Measurements from ENCODE around the gene ZMYND19.
"Not testable (repeated sequence)": the region's sequence is repeated elsewhere in the genome, so short reads cannot be mapped to it uniquely, and the experiment has no call there.

ZMYND19 gene

DNA sequence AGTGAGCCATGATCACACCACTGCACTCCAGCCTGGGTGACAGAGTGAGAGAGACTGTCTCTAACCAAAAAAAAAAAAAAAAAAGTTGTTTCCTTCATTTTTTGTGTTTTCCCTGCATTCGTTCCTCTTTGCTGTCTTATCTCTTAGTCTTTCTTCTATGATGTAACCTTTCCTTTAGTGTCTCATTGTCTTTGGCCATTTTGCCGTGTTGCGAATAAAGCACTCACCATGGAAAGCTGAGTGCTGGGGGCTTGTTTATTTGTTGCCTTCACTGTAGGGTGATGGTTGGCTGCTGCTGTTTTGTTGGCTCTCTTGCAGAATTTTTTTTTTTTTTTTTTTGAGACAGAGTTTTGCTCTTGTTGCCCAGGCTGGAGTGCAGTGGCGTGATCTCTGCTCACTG lies 36.2 kb upstream of the ZMYND19 start:
- H3K9me3 ChIP-seq (ENCODE audit: control insufficient read depth, insufficient read depth, low read length) = no peaks in the 10 kb centered on the region
- no peak overlapping the region for H3K4me3 ChIP-seq (ENCODE audit: low read depth, low read length)
- H3K27ac ChIP-seq (ENCODE audit: low read depth, low read length) = no peak overlapping the region
- H3K4me1 ChIP-seq (ENCODE audit: control insufficient read depth, insufficient read depth, low read length) = no peaks in the 10 kb centered on the region
- no peaks in the 10 kb centered on the region for H3K27me3 ChIP-seq (ENCODE audit: control insufficient read depth, insufficient read depth, low read length)
- no peaks in the 10 kb centered on the region for H3K36me3 ChIP-seq (ENCODE audit: control insufficient read depth, insufficient read depth, low read length)
- H3K9ac ChIP-seq (ENCODE audit: low read depth, low read length) = no peak overlapping the region

- H3K36me3 ChIP-seq (ENCODE audit: control insufficient read depth, insufficient read depth, low read length); H3K9me3 ChIP-seq (ENCODE audit: control insufficient read depth, insufficient read depth, low read length); H3K27me3 ChIP-seq (ENCODE audit: control insufficient read depth, insufficient read depth, low read length); H3K27ac ChIP-seq (ENCODE audit: low read depth, low read length); H3K4me3 ChIP-seq (ENCODE audit: low read depth, low read length); H3K9ac ChIP-seq (ENCODE audit: low read depth, low read length): not testable (repeated sequence)
- peaks cover 16% of the 10 kb centered on the region; the same call in 1 of the 2 replicates for H3K4me1 ChIP-seq (ENCODE audit: control insufficient read depth, insufficient read depth, low read length)
Measured at GRCh38 chr9:137622211-137622610, 31.9 kb upstream of the ZMYND19 start.

- Histone ChIP-seq H3K36me3 (ENCODE audit: control insufficient read depth, insufficient read depth, low read length) (peaks cover 16% of the 10 kb centered on the region), H3K4me3 (ENCODE audit: low read depth, low read length) (0 out of 2 replicates have a peak overlapping the region, but pooled peaks have one; percentile 18), H3K27ac (ENCODE audit: low read depth, low read length) (no peak overlapping the region), H3K27me3 (ENCODE audit: control insufficient read depth, insufficient read depth, low read length) (no peaks in the 10 kb centered on the region), H3K9me3 (ENCODE audit: control insufficient read depth, insufficient read depth, low read length) (no peaks in the 10 kb centered on the region), H3K9ac (ENCODE audit: low read depth, low read length) (no peak overlapping the region), H3K4me1 (ENCODE audit: control insufficient read depth, insufficient read depth, low read length) (peaks cover 16% of the 10 kb centered on the region; the same call in 1 of the 2 replicates)
Measured at GRCh38 chr9:137621131-137621757, 30.9 kb upstream of the ZMYND19 start.

GRCh38 chr9:137620581-137620980 lies 30.3 kb upstream of the ZMYND19 start:
- no peak overlapping the region for H3K27ac ChIP-seq (ENCODE audit: low read depth, low read length)
- H3K27me3 ChIP-seq (ENCODE audit: control insufficient read depth, insufficient read depth, low read length) = no peaks in the 10 kb centered on the region
- H3K9me3 ChIP-seq (ENCODE audit: control insufficient read depth, insufficient read depth, low read length) = no peaks in the 10 kb centered on the region
- peaks cover 22% of the 10 kb centered on the region for H3K36me3 ChIP-seq (ENCODE audit: control insufficient read depth, insufficient read depth, low read length)
- H3K4me1 ChIP-seq (ENCODE audit: control insufficient read depth, insufficient read depth, low read length) = peaks cover 16% of the 10 kb centered on the region; the same call in 1 of the 2 replicates
- peak overlapping the region; percentile 88; the same call in 1 of the 2 replicates for H3K4me3 ChIP-seq (ENCODE audit: low read depth, low read length)
- H3K9ac ChIP-seq (ENCODE audit: low read depth, low read length) = no peak overlapping the region

DNA sequence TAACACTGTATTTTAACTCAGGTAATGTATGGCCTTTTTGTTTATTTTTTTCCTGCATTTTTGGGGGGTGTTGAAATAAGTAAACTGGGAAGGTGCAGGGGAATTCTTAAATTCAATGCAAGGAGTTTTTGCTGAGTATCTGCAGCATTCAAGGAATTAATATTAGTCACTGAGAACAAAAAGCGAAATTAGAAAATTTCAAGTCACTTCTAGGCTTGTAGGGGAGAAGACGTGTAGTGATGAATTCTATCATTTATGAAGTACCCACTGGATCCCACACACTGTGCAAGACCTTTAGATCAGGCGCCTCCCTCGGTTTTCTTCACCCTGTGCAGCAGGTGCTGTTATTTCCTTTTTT lies 29.7 kb upstream of the ZMYND19 start:
- Histone ChIP-seq H3K36me3 (ENCODE audit: control insufficient read depth, insufficient read depth, low read length) (peaks cover 27% of the 10 kb centered on the region), H3K9me3 (ENCODE audit: control insufficient read depth, insufficient read depth, low read length) (no peaks in the 10 kb centered on the region), H3K27ac (ENCODE audit: low read depth, low read length) (no peak overlapping the region)

DNA sequence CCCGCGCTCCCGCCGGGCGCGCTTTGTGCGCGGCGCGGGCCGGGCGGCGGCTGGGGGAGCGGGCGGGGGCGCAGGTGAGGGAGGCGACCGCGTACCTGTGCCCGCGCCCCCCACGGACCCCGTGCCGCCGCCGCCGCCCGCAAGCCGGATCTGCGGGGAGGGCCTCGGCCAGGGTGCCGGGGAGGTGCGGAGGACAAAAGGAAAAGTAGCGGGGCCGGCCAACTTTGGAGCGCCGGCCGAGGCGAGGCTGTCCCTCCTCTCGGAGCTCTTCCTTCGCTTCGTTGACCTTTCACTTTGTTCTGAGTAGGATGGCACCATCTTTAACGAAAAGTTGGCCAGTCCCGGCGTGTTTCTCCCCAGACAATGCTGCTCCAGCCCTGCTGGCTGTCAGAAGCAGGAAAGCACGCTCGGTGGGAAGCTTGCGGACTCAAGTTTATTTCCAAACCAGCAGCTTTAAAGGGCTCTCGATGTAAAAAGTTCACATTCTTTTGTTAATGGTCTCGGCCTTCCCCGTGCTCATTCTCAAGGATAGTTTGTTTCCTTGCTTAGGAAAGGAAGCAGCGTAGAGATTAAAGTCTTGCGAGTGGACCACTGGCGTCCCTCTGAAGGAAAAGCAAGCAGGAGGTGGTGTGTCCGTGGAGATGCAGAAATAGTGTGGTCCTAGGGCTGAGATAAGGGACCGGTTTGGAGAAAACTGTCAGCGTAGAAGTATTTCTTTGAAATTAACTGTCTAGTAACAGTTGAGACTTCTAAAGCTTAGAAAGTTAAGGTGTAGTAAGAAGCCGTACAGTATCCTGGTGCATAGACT lies 29.1 kb upstream of the ZMYND19 start:
- peaks cover 16% of the 10 kb centered on the region; the same call in 1 of the 2 replicates for H3K4me1 ChIP-seq (ENCODE audit: control insufficient read depth, insufficient read depth, low read length)
- H3K4me3 ChIP-seq (ENCODE audit: low read depth, low read length) = peak overlapping the region; percentile 88
- no peaks in the 10 kb centered on the region for H3K9me3 ChIP-seq (ENCODE audit: control insufficient read depth, insufficient read depth, low read length)
- H3K27me3 ChIP-seq (ENCODE audit: control insufficient read depth, insufficient read depth, low read length) = no peaks in the 10 kb centered on the region
- H3K9ac ChIP-seq (ENCODE audit: low read depth, low read length) = peak overlapping the region; percentile 80
- H3K27ac ChIP-seq (ENCODE audit: low read depth, low read length) = peak overlapping the region; percentile 93
- peaks cover 33% of the 10 kb centered on the region for H3K36me3 ChIP-seq (ENCODE audit: control insufficient read depth, insufficient read depth, low read length)

More for the DNA sequence above, 29.7 kb upstream of the ZMYND19 start:
- Histone ChIP-seq H3K4me1 (ENCODE audit: control insufficient read depth, insufficient read depth, low read length) (peaks cover 16% of the 10 kb centered on the region; the same call in 1 of the 2 replicates), H3K27me3 (ENCODE audit: control insufficient read depth, insufficient read depth, low read length) (no peaks in the 10 kb centered on the region), H3K9ac (ENCODE audit: low read depth, low read length) (peak overlapping the region; percentile 80), H3K4me3 (ENCODE audit: low read depth, low read length) (peak overlapping the region; percentile 88)

DNA sequence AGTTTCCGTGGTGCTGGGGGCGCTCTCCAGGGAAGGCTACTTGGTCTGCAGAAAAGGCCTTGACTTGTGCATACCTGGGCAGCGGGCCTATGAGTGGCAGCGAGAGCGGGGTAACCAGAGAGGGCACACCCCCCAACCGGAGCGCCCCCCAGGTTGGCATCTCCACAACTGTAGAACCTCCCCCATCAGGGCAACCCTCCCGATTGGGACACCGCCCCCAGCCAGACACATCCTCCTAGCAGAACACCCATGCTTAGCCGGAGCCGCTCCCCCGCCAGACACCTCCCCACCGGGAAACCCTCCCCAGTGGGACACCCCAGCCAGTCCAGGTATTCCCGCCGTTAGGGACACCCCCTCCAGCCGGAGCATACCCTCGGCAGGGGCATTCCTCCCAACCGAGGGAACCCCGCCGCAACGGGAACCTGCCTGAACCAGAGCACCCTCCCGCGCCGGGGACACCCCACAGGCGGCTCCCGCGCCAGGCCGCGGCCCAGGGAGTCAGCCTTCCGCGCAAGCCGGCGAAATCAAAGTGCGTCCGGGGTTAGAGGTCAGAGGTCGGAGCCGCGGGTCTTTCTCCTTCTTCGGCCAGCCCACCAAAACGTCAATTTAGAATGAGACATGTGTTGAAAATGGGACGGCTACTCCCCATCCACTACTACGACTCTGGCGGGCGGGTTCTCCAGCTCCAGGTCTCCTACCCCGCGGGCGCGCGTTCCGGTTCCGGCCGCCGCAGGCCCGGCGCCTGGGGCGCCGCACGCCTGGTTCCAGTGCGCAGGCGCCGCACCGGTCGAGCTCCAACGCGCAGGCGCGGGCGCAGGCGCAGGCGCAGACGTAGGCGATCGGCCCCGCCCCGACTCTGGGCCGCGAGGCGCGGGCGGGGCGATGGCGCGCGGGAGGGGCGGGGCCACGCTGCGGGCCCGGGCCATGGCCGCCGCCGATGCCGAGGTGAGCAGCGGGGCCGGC lies 28.1 kb upstream of the ZMYND19 start, which contains the start of gene EHMT1:
TSS of gene EHMT1 (plus strand) at position 901 of the 963 bp plus-strand sequence. CDS start at position 925, 24 bp downstream.
- H3K4me1 ChIP-seq (ENCODE audit: control insufficient read depth, insufficient read depth, low read length) = peaks cover 16% of the 10 kb centered on the region; the same call in 1 of the 2 replicates
- no peaks in the 10 kb centered on the region for H3K9me3 ChIP-seq (ENCODE audit: control insufficient read depth, insufficient read depth, low read length)
- H3K4me3 ChIP-seq (ENCODE audit: low read depth, low read length) = peak within 1 kb of the TSS; percentile 88
- H3K9ac ChIP-seq (ENCODE audit: low read depth, low read length) = peak within 1 kb of the TSS; percentile 84
- peak within 1 kb of the TSS; percentile 93 for H3K27ac ChIP-seq (ENCODE audit: low read depth, low read length)
- peaks cover 42% of the 10 kb centered on the region for H3K36me3 ChIP-seq (ENCODE audit: control insufficient read depth, insufficient read depth, low read length)
- H3K27me3 ChIP-seq (ENCODE audit: control insufficient read depth, insufficient read depth, low read length) = no peaks in the 10 kb centered on the region

- no peak overlapping the region for H3K4me3 ChIP-seq (ENCODE audit: low read depth, low read length)
- no peak overlapping the region for H3K27ac ChIP-seq (ENCODE audit: low read depth, low read length)
- H3K9me3 ChIP-seq (ENCODE audit: control insufficient read depth, insufficient read depth, low read length) = no peaks in the 10 kb centered on the region
- no peak overlapping the region for H3K9ac ChIP-seq (ENCODE audit: low read depth, low read length)
- no peaks in the 10 kb centered on the region for H3K27me3 ChIP-seq (ENCODE audit: control insufficient read depth, insufficient read depth, low read length)
- peaks cover 19% of the 10 kb centered on the region; the same call in 1 of the 2 replicates for H3K4me1 ChIP-seq (ENCODE audit: control insufficient read depth, insufficient read depth, low read length)
- peaks cover 35% of the 10 kb centered on the region for H3K36me3 ChIP-seq (ENCODE audit: control insufficient read depth, insufficient read depth, low read length)
Measured at GRCh38 chr9:137615387-137615871, 25.1 kb upstream of the ZMYND19 start.

DNA sequence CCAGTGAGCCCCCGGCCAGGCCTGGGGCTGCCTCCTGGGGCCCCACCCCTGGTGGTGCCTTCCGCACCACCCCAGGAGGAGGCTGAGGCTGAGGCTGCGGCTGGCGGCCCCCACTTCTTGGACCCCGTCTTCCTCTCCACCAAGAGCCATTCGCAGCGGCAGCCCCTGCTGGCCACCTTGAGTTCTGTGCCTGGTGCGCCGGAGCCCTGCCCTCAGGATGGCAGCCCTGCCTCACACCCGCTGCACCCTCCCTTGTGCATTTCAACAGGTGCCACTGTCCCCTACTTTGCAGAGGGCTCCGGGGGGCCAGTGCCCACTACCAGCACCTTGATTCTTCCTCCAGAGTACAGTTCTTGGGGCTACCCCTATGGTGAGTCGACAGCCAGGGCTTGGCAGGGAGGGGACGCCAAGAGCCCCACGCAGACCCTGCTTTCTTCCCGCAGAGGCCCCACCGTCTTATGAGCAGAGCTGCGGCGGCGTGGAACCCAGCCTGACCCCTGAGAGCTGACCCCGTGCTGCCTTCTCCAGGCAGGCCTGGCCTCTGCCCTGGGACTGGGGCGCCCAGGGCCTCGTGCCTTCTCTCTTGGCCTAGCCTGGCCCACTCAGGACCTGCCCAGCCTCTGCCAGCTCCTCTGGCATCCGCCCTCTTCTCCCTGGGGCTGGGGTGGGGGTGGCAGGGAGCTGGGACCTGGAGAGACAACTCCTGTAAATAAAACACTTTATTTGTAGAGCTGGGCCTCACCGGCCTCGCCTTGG lies 24.5 kb upstream of the ZMYND19 start:
- peaks cover 34% of the 10 kb centered on the region for H3K36me3 ChIP-seq (ENCODE audit: control insufficient read depth, insufficient read depth, low read length)
- H3K4me3 ChIP-seq (ENCODE audit: low read depth, low read length) = no peak overlapping the region
- no peak overlapping the region for H3K9ac ChIP-seq (ENCODE audit: low read depth, low read length)
- peaks cover 14% of the 10 kb centered on the region; the same call in 1 of the 2 replicates for H3K4me1 ChIP-seq (ENCODE audit: control insufficient read depth, insufficient read depth, low read length)
- H3K27me3 ChIP-seq (ENCODE audit: control insufficient read depth, insufficient read depth, low read length) = no peaks in the 10 kb centered on the region
- H3K27ac ChIP-seq (ENCODE audit: low read depth, low read length) = no peak overlapping the region
- H3K9me3 ChIP-seq (ENCODE audit: control insufficient read depth, insufficient read depth, low read length) = no peaks in the 10 kb centered on the region

Data from HUES48 (cell line).